GM23248 (cell line): ENCODE results near the gene DUSP5. TPM values are rescaled to one million over a fixed set of nuclear protein-coding genes. Genes with fewer than 3 reads are reported as not detected.

Source experiments
- DNase-seq: peaks from one replicate; pipeline ENCODE4 v3.0.0-alpha.2; 2015
- H2AFZ ChIP-seq: fragments of 200-600 bp; sonication (generic); 2 replicates; pipeline ENCODE4 v1.6.1; 2016; ENCODE audit warnings: antibody characterized with exemption
- H3F3A ChIP-seq: fragments of 200-600 bp; sonication (generic); 2 replicates; pipeline ENCODE4 v1.6.1; 2016; ENCODE audit warnings: mild to moderate bottlenecking, antibody characterized with exemption, mixed run types; ENCODE audit not compliant: insufficient read depth
- H3K27ac ChIP-seq: fragments of 200-600 bp; sonication (generic); 2 replicates; pipeline ENCODE4 v1.5.1; 2016; ENCODE audit warnings: mild to moderate bottlenecking
- H3K27me3 ChIP-seq: fragments of 200-600 bp; sonication (generic); replicated peaks from 2 replicates; pipeline ENCODE4 v1.6.1; 2016; ENCODE audit warnings: mild to moderate bottlenecking; ENCODE audit not compliant: insufficient read depth
- H3K36me3 ChIP-seq: fragments of 200-600 bp; sonication (generic); 2 replicates; pipeline ENCODE4 v1.6.1; 2016; ENCODE audit warnings: low read depth, mild to moderate bottlenecking
- H3K4me1 ChIP-seq: fragments of 200-600 bp; sonication (generic); 2 replicates; pipeline ENCODE4 v1.6.1; 2016; ENCODE audit warnings: mild to moderate bottlenecking; ENCODE audit not compliant: insufficient read depth
- H3K4me2 ChIP-seq: fragments of 200-600 bp; sonication (generic); one replicate; pipeline ENCODE4 v1.6.1; 2016; ENCODE audit warnings: mild to moderate bottlenecking; ENCODE audit not compliant: unreplicated experiment
- H3K4me3 ChIP-seq: fragments of 200-600 bp; sonication (generic); 2 replicates; pipeline ENCODE4 v1.5.1; 2016; ENCODE audit warnings: mild to moderate bottlenecking
- H3K79me2 ChIP-seq: fragments of 200-600 bp; sonication (generic); 2 replicates; pipeline ENCODE4 v1.6.1; 2016; ENCODE audit warnings: mild to moderate bottlenecking; ENCODE audit not compliant: insufficient read depth
- H3K9ac ChIP-seq: fragments of 200-600 bp; sonication (generic); 2 replicates; pipeline ENCODE4 v1.6.1; 2016; ENCODE audit warnings: mild to moderate bottlenecking
- H3K9me2 ChIP-seq: fragments of 200-600 bp; sonication (generic); 2 replicates; pipeline ENCODE4 v1.6.1; 2016; ENCODE audit warnings: mixed run types, mild to moderate bottlenecking, moderate library complexity; ENCODE audit not compliant: insufficient read depth
- H3K9me3 ChIP-seq: fragments of 200-600 bp; sonication (generic); one replicate; pipeline ENCODE4 v1.6.1; 2017; ENCODE audit warnings: low read depth
- H4K20me1 ChIP-seq: fragments of 200-600 bp; sonication (generic); 2 replicates; pipeline ENCODE4 v1.6.0; 2016; ENCODE audit not compliant: insufficient read depth
- EZH2 ChIP-seq: fragments of 200-600 bp; sonication (generic); IDR thresholded peaks from 2 replicates; pipeline ENCODE4 v1.6.1; 2018; ENCODE audit warnings: antibody characterized with exemption, mild to moderate bottlenecking; ENCODE audit not compliant: insufficient read depth, poor library complexity, severe bottlenecking
- EZH2phosphoT487 ChIP-seq: fragments of 200-600 bp; sonication (generic); IDR thresholded peaks from 2 replicates; pipeline ENCODE4 v1.6.1; 2018; ENCODE audit warnings: antibody characterized with exemption, moderate library complexity, mild to moderate bottlenecking, low read depth; ENCODE audit not compliant: insufficient read depth
- WGBS, 2 experiments: methylation state at CpG; one replicate each; pipeline ENCODE4 v1.1.6; 2015 to 2017; ENCODE audit warnings: low lambda C conversion rate in 2 of 2, low coverage in 1 of 2; ENCODE audit errors: missing lambda C conversion rate in 2 of 2; 5-methylcytosine and 5-hydroxymethylcytosine counted together
- in situ Hi-C: fragments of 300-500 bp; cut with MboI; formaldehyde crosslinking; loops from 2 replicates; pipeline ENCODE4 v1.15.0; 2020
- polyA plus RNA-seq: library from polyadenylated mRNA; unstranded; fragments of >200 nt; fragmentation: Nextera tagmentation; extraction: Ambion mirVana; gene quantifications from 2 replicates; pipeline ENCODE4 v1.2.1, GENCODE V29; 2016
- total RNA-seq: library from RNA; depleted of rRNA; stranded (reverse); fragments of >200 nt; shearing (Covaris generic); gene quantifications from 2 replicates; pipeline ENCODE4 v1.2.3, GENCODE V29; 2014; rRNA removed

DUSP5 gene, protein sequence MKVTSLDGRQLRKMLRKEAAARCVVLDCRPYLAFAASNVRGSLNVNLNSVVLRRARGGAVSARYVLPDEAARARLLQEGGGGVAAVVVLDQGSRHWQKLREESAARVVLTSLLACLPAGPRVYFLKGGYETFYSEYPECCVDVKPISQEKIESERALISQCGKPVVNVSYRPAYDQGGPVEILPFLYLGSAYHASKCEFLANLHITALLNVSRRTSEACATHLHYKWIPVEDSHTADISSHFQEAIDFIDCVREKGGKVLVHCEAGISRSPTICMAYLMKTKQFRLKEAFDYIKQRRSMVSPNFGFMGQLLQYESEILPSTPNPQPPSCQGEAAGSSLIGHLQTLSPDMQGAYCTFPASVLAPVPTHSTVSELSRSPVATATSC
- total RNA-seq (17.8 and 18.0 TPM in 2 replicates), polyA plus RNA-seq (5.8 and 13.3 TPM in 2 replicates)

DNA sequence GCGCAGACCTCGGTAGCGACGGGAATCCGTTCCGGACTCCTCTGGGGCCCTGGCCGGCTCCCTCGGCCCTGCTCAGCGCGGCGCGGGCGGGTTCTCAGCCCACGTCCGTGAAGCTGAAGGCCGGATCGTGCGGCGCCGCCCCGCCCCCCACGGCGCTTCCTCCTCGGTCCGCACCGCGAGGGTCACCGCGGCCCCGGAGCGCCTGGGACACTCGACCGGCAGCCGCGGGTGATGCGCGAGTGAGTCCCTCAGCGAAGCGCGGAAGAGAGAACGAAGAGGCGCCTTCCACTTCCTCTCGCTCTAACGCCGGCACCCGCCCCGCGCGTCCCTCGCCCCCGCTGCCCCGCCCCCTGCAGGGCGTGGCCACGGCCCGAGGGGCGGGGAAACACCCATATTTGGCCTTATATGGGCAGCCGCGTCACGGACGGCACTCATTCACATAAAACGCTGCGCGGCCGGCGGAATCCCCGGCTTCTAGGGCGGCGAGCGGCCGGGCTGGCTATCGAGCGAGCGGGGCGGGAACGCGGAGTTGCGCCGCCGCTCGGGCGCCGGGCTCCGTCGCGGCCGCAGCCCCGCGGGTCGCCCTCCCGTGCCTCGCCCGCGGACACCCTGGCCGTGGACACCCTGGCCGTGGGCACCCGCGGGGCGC is at the start of gene DUSP5:
TSS of gene DUSP5 (plus strand) at position 470 of the 649 bp plus-strand sequence. CDS start 215 bp downstream, outside the sequence.
- Histone ChIP-seq H3K36me3 (no peaks in the 10 kb centered on the region), H3F3A (peaks cover 57% of the 10 kb centered on the region), H3K27ac (peak within 1 kb of the TSS; percentile 95), H3K27me3 (no peaks in the 10 kb centered on the region), H3K4me2 (peak within 1 kb of the TSS; percentile 95), H3K9me3 (no peaks in the 10 kb centered on the region), H3K79me2 (peaks cover 66% of the 10 kb centered on the region), H3K9ac (peak within 1 kb of the TSS; percentile 92), H3K4me1 (peaks cover 29% of the 10 kb centered on the region), H3K4me3 (peak within 1 kb of the TSS; percentile 83), H3K9me2 (no peaks in the 10 kb centered on the region), H2AFZ (no peak within 1 kb of the TSS), H4K20me1 (peaks cover 3% of the 10 kb centered on the region; the same call in 1 of the 2 replicates)
- peak; percentile 99 for DNase-seq
- TF ChIP-seq EZH2phosphoT487 (no peak), EZH2 (no peak)
- 1 to 4% methylated on average over 67 to 81 of the region's 98 CpGs for WGBS, 2 experiments
- in situ Hi-C loops = no loop called here

DNA sequence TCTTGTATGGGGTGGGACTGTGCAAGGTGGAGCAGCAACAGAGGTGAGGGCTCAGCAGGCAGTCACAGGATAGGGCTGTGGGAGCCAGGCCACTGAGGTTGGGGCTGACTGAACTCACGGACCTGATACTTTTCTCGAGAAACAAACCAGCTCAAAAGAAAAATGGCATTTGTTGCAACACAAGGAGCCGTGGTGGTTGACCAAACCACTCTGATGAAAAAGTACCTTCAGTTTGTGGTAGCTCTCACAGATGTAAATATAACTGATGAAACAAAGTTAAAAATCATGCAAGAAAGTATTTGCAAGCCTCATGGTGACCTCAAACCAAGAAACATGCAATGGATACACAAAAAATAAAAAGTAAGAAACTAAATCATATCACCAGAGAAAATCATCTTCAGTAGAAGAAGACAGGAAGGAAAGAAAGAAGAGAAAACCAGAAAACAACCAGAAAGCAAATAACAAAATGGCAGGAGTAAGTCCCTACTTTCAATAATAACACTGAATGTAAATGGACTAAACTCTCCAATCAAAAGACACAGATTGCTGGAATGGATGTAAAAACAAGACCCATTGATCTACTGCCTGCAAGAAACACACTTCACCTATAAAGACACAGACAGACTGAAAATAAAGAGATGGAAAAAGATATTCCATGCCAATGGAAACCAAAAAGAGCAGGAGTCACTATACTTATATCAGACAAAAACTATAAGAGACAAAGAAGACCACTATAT is 48.9 kb upstream of the DUSP5 start:
- in situ Hi-C loops = no loop called here
- H3K36me3 ChIP-seq = no peaks in the 10 kb centered on the region
- H3K27ac ChIP-seq = no peak overlapping the region
- H3K79me2 ChIP-seq = no peaks in the 10 kb centered on the region
- TF ChIP-seq EZH2 (no peak), EZH2phosphoT487 (no peak)
- peaks cover 17% of the 10 kb centered on the region for H3K4me1 ChIP-seq
- H3K4me3 ChIP-seq = no peak overlapping the region
- peaks cover 11% of the 10 kb centered on the region for H3F3A ChIP-seq
- 89% methylated on average over 3 of the region's 3 CpGs for WGBS, 2 experiments
- no peak overlapping the region for H2AFZ ChIP-seq
- DNase-seq = no peak
- H3K9me2 ChIP-seq = no peaks in the 10 kb centered on the region
- H3K9ac ChIP-seq = no peak overlapping the region
- H3K4me2 ChIP-seq = no peak overlapping the region
- no peaks in the 10 kb centered on the region for H3K9me3 ChIP-seq
- no peaks in the 10 kb centered on the region for H4K20me1 ChIP-seq
- H3K27me3 ChIP-seq = no peaks in the 10 kb centered on the region

DNA sequence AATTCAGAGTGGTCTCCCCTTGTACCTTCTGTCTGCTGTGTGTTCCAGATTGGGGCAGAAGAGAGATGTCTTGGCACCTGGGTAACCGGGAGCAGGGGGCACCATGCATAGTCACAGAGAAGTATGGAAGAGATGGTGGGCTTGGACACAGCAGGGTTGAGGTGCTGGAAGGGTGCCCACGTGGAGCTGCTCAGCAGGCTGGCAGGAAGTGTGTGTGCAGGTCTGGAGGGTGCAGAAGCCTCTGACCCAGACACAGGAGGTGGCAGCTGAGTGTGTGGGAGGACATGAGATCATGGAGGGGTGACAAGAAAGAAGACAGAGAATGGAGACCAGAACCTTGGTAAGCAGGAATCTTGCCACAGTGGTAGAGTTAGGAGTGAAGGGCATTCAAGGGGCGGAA is 42.3 kb upstream of the DUSP5 start:
- H3K27ac ChIP-seq = no peak overlapping the region
- no peak for TF ChIP-seq EZH2phosphoT487
- TF ChIP-seq EZH2 = no peak
- DNase-seq = no peak
- no peak overlapping the region for H3K4me3 ChIP-seq
- H3K4me2 ChIP-seq = no peak overlapping the region
- in situ Hi-C loops = no loop called here
- H3K9ac ChIP-seq = no peak overlapping the region
- 61 to 62% methylated on average over 3 of the region's 3 CpGs for WGBS, 2 experiments
- no peaks in the 10 kb centered on the region for H3K36me3 ChIP-seq
- no peaks in the 10 kb centered on the region for H4K20me1 ChIP-seq
- H2AFZ ChIP-seq = no peak overlapping the region
- no peaks in the 10 kb centered on the region for H3K79me2 ChIP-seq
- no peaks in the 10 kb centered on the region for H3K27me3 ChIP-seq
- no peaks in the 10 kb centered on the region for H3K9me3 ChIP-seq
- H3K9me2 ChIP-seq = no peaks in the 10 kb centered on the region
- H3F3A ChIP-seq = no peaks in the 10 kb centered on the region
- H3K4me1 ChIP-seq = peaks cover 16% of the 10 kb centered on the region

DNA sequence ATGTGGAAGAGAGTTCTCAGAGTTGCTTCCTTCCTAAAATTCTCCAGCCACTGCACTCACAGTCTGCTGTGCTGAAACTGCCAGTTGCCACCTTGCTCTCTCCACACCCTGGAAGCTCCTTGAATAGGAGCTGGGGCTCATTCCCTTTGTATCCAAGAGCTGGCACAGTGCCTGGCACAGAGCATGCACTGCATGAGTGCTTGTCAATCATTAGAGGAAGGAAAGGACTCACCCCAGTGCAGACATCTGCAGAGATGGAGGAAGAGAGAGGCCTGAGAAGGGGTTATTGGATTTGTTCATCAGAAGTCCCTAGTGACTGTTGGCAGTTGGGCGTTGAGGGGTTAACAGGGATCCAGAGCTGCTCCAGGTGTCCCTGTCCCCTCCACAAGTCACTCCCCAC is 41.7 kb upstream of the DUSP5 start:
- no peaks in the 10 kb centered on the region for H3K9me3 ChIP-seq
- H3K9me2 ChIP-seq = no peaks in the 10 kb centered on the region
- DNase-seq = no peak
- H3F3A ChIP-seq = no peaks in the 10 kb centered on the region
- no peak overlapping the region for H3K27ac ChIP-seq
- 80 to 100% methylated on average over 1 of the region's 1 CpG for WGBS, 2 experiments
- no peaks in the 10 kb centered on the region for H3K27me3 ChIP-seq
- no peak overlapping the region for H2AFZ ChIP-seq
- no peaks in the 10 kb centered on the region for H3K79me2 ChIP-seq
- no peaks in the 10 kb centered on the region for H4K20me1 ChIP-seq
- H3K4me3 ChIP-seq = no peak overlapping the region
- peak overlapping the region; percentile 16 for H3K4me2 ChIP-seq
- H3K36me3 ChIP-seq = no peaks in the 10 kb centered on the region
- in situ Hi-C loops = no loop called here
- TF ChIP-seq EZH2 (no peak), EZH2phosphoT487 (no peak)
- H3K4me1 ChIP-seq = peaks cover 18% of the 10 kb centered on the region
- H3K9ac ChIP-seq = no peak overlapping the region
